Thoracic aorta (tissue), 2 donors: ENCODE measurements around the gene C21orf91. TPM values are rescaled to one million over a fixed set of nuclear protein-coding genes. Genes with fewer than 3 reads are reported as not detected.

Source experiments
- ATAC-seq: fragments of 150-250 bp; one replicate; pipeline ENCODE4 v1.8.0; 2017; ENCODE audit warnings: low read depth; ENCODE audit not compliant: insufficient number of reproducible peaks, low FRiP score
- DNase-seq: peaks from one replicate; pipeline ENCODE4 v3.0.0-alpha.2; 2020; ENCODE audit warnings: low spot score
- H3K27ac ChIP-seq, 2 donors: fragments of 200-600 bp; sonication (generic); 1 replicate in 1 of 2; 2 replicates in 1 of 2; pipeline ENCODE4 v1.5.1; 2016; ENCODE audit warnings: mild to moderate bottlenecking in 2 of 2, moderate library complexity in 2 of 2
- H3K27me3 ChIP-seq: fragments of 200-600 bp; sonication (generic); replicated peaks from 2 replicates; pipeline ENCODE4 v1.6.0; 2016; ENCODE audit warnings: mild to moderate bottlenecking; ENCODE audit not compliant: insufficient read depth
- H3K36me3 ChIP-seq: fragments of 200-600 bp; sonication (generic); one replicate; pipeline ENCODE4 v1.5.1; 2016
- H3K4me1 ChIP-seq, 2 donors: fragments of 200-600 bp; sonication (generic); 1 replicate in 1 of 2; 2 replicates in 1 of 2; pipeline versions ENCODE4 v1.5.1 to v1.6.0; 2016; ENCODE audit warnings: low read depth in 2 of 2, mild to moderate bottlenecking in 1 of 2; ENCODE audit not compliant: control insufficient read depth in 1 of 2
- H3K4me3 ChIP-seq: fragments of 200-600 bp; sonication (generic); 2 replicates; pipeline ENCODE4 v1.5.1; 2016; ENCODE audit warnings: mild to moderate bottlenecking
- H3K9me3 ChIP-seq: fragments of 200-600 bp; sonication (generic); 2 replicates; pipeline ENCODE4 v1.5.1; 2016
- total RNA-seq, 2 donors: library from RNA; depleted of rRNA; stranded (reverse); fragments of >200 nt; gene quantifications; one replicate each; pipeline versions ENCODE4 v1.1.0 to v1.2.3, GENCODE V29; 2016
- TF ChIP-seq, protein P1 (sequence below): fragments of 200-600 bp; sonication (generic); IDR thresholded peaks from one replicate; pipeline ENCODE4 v1.5.1; 2019; ENCODE audit warnings: antibody characterized with exemption

The C21orf91 gene
- total RNA-seq, 2 donors from 2014 or later: 5.7 to 6.9 TPM

DNA sequence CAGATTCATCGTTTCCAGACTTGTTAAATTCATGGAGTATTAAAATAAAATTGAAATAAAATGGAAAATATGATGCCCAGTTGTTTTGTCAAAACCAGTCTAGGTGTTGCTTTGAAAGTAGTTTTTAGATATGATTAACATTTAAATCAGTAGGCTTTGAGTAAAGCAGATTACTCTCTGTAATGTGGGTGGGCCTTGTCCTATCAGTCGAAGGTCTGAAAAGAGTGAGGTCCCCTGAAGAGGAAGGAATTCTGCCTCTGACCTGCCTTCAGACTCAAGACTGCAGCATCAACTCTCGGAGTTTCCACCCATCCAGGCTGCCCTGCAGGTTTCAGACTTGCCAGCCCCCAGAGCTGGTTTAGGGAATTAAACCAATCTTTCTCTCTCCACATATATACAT, 36.2 kb downstream of the C21orf91 start:
- Histone ChIP-seq H3K27me3 (no peaks in the 10 kb centered on the region), H3K9me3 (no peaks in the 10 kb centered on the region), H3K4me3 (no peak overlapping the region), H3K36me3 (peaks cover 10% of the 10 kb centered on the region), H3K27ac (no peak overlapping the region), H3K4me1 (no peaks in the 10 kb centered on the region)
- TF ChIP-seq, protein P1, sequence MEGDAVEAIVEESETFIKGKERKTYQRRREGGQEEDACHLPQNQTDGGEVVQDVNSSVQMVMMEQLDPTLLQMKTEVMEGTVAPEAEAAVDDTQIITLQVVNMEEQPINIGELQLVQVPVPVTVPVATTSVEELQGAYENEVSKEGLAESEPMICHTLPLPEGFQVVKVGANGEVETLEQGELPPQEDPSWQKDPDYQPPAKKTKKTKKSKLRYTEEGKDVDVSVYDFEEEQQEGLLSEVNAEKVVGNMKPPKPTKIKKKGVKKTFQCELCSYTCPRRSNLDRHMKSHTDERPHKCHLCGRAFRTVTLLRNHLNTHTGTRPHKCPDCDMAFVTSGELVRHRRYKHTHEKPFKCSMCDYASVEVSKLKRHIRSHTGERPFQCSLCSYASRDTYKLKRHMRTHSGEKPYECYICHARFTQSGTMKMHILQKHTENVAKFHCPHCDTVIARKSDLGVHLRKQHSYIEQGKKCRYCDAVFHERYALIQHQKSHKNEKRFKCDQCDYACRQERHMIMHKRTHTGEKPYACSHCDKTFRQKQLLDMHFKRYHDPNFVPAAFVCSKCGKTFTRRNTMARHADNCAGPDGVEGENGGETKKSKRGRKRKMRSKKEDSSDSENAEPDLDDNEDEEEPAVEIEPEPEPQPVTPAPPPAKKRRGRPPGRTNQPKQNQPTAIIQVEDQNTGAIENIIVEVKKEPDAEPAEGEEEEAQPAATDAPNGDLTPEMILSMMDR: no peak
- DNase-seq (no peak), ATAC-seq (no peak)

DNA sequence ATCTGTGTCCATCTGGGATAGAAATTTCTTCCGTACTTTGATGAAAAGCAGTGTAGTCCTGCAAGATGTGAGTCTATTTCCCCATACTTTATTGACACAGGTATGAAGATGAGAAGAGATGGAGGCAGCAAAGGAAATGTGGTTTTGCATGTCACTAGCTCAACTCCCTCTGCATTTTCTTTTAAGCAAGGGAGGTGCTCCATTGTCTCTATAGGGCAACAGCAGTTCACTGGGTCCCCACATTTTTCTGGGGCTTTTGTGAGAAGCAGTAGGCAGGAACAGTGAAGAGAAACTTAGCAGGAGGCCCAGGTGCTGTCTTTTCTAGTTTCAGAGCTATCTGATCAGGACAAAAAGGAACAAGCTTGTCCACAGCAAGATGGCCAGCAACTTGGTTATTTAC, 37.1 kb downstream of the C21orf91 start:
- no peak for DNase-seq
- TF ChIP-seq, protein P1: no peak
- no peak for ATAC-seq
- no peak overlapping the region for H3K4me3 ChIP-seq
- H3K9me3 ChIP-seq: no peaks in the 10 kb centered on the region
- H3K27me3 ChIP-seq: no peaks in the 10 kb centered on the region
- H3K36me3 ChIP-seq: peaks cover 7% of the 10 kb centered on the region
- no peak overlapping the region for H3K27ac ChIP-seq
- no peaks in the 10 kb centered on the region for H3K4me1 ChIP-seq

DNA sequence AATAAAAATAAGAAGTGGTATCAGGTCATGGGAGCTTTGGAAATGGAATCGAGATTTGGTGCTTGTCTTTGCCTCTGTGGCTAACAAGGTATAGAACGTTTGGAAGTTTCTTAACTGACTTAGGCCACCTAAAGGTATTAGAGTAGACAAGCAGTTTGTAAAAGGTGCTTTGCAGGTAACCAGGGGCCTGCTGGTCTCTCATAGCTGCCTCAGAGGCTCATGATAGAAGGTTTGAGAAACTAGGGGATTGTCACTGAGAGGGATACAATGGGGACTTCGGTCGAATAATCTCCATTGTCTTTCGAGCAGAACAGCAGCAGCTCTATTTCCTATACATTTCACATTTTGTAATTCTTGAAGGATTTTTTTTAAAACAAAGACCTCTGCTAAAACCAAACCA, 37.6 kb downstream of the C21orf91 start:
- DNase-seq (no peak), ATAC-seq (no peak)
- H3K27ac ChIP-seq: no peak overlapping the region
- H3K27me3 ChIP-seq: no peaks in the 10 kb centered on the region
- no peak overlapping the region for H3K4me3 ChIP-seq
- no peaks in the 10 kb centered on the region for H3K9me3 ChIP-seq
- H3K36me3 ChIP-seq: peaks cover 4% of the 10 kb centered on the region
- H3K4me1 ChIP-seq: no peaks in the 10 kb centered on the region
- TF ChIP-seq, protein P1: no peak

DNA sequence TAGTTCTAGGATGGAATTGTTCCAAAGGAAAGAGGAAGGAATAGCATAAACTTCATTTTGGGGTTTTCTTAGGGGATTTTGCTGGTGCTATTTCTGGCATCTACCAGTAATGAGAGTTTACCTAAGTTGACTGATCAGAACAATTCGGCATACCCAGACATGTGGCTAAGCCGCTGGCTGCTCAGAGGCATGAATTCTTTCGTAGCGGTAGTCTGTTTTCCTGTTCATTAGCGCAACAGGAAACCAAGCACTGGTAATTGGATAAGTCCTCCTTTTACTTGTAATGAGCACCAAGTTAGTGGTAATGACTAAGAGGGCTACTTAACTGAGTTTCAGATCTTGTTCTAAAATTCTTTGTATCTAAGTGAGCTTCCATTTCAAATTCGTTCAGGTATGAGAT, 38.6 kb downstream of the C21orf91 start:
- H3K9me3 ChIP-seq: no peaks in the 10 kb centered on the region
- no peaks in the 10 kb centered on the region for H3K4me1 ChIP-seq
- ATAC-seq (no peak), DNase-seq (no peak)
- no peaks in the 10 kb centered on the region for H3K36me3 ChIP-seq
- no peak overlapping the region for H3K4me3 ChIP-seq
- no peak overlapping the region for H3K27ac ChIP-seq
- TF ChIP-seq, protein P1: no peak
- no peaks in the 10 kb centered on the region for H3K27me3 ChIP-seq

DNA sequence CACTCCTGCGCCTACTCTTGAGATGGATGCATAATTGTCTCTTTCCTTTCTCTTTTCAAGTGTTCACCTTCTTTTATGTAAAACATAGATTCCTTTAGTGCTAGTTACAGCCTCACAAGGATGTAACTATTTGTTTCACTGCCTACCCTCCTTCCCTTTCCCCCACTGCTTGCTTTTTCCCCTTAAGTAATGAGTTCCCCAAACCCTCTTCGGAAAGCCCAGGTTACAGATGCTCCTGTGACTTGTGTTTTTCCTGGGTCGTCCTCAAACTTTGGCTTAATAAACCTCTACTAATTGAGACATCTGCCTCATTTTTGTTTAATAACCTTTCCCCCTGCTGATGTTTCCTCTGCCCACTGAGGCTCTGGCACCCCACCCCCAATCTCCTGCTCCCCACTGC, 39.2 kb downstream of the C21orf91 start:
- ATAC-seq (no peak), DNase-seq (no peak)
- Histone ChIP-seq H3K9me3 (no peaks in the 10 kb centered on the region), H3K27me3 (no peaks in the 10 kb centered on the region), H3K4me1 (no peaks in the 10 kb centered on the region), H3K27ac (no peak overlapping the region), H3K4me3 (no peak overlapping the region), H3K36me3 (no peaks in the 10 kb centered on the region)
- TF ChIP-seq, protein P1: no peak
